SH-SY5Y (cell line): ENCODE data around the gene TP53I11.

Source experiments
- GATA2 ChIP-seq: IDR thresholded peaks from 2 replicates; pipeline ENCODE4 v1.6.1; 2011; ENCODE audit warnings: mild to moderate bottlenecking, low read depth, low read length
- GATA3 ChIP-seq: IDR thresholded peaks from 2 replicates; pipeline ENCODE4 v1.6.1; 2011; ENCODE audit warnings: low read depth, mild to moderate bottlenecking, low read length, moderate library complexity

- no peak for TF ChIP-seq GATA2
- TF ChIP-seq GATA3 = no peak
These were observed 8.4 kb downstream of the TP53I11 start for GRCh38 chr11:44942029-44942955.
